H9 (cell line): ENCODE results near the gene SIL1. TPM values are rescaled to one million over a fixed set of nuclear protein-coding genes. Genes with fewer than 3 reads are reported as not detected.

Experiments
- DNase-seq: peaks from one replicate; pipeline ENCODE4 v3.0.0-alpha.2; 2017
- H2AFZ ChIP-seq: one replicate; pipeline ENCODE4 v1.6.1; 2013; ENCODE audit warnings: mild to moderate bottlenecking, low read length, control low read depth, moderate library complexity
- H2AK5ac ChIP-seq: 2 replicates; pipeline ENCODE4 v1.6.1; 2013; ENCODE audit warnings: low read length, control low read depth, mixed read lengths; ENCODE audit not compliant: insufficient read length
- H2BK120ac ChIP-seq: one replicate; pipeline ENCODE4 v1.6.1; 2013; ENCODE audit warnings: low read depth, mild to moderate bottlenecking, low read length, control low read depth, inconsistent platforms; ENCODE audit not compliant: poor library complexity, severe bottlenecking
- H2BK12ac ChIP-seq: 2 replicates; pipeline ENCODE4 v1.6.1; 2013; ENCODE audit warnings: low read length, control low read depth, mixed read lengths, low read depth; ENCODE audit not compliant: insufficient read length
- H2BK15ac ChIP-seq: 2 replicates; pipeline ENCODE4 v1.6.1; 2013; ENCODE audit warnings: low read depth, low read length, control low read depth
- H2BK20ac ChIP-seq: one replicate; pipeline ENCODE4 v1.6.1; 2013; ENCODE audit warnings: low read depth, mild to moderate bottlenecking, low read length, control low read depth, inconsistent platforms; ENCODE audit not compliant: poor library complexity, severe bottlenecking
- H2BK5ac ChIP-seq: 2 replicates; pipeline ENCODE4 v1.6.1; 2013; ENCODE audit warnings: low read length, control low read depth, mixed read lengths; ENCODE audit not compliant: insufficient read length
- H3K14ac ChIP-seq: 2 replicates; pipeline ENCODE4 v1.6.1; 2013; ENCODE audit warnings: low read length, control low read depth; ENCODE audit not compliant: insufficient read depth
- H3K18ac ChIP-seq: 2 replicates; pipeline ENCODE4 v1.6.1; 2013; ENCODE audit warnings: low read depth, mild to moderate bottlenecking, mixed read lengths, low read length, control low read depth; ENCODE audit not compliant: insufficient read length
- H3K23ac ChIP-seq: 2 replicates; pipeline ENCODE4 v1.6.1; 2013; ENCODE audit warnings: low read length, control low read depth, mixed read lengths, low read depth; ENCODE audit not compliant: insufficient read length
- H3K23me2 ChIP-seq: 2 replicates; pipeline ENCODE4 v1.6.1; 2013; ENCODE audit warnings: low read depth, mild to moderate bottlenecking, mixed read lengths, low read length, control low read depth; ENCODE audit not compliant: insufficient read length, poor library complexity, severe bottlenecking
- H3K27ac ChIP-seq: 2 replicates; pipeline ENCODE4 v1.5.1; 2013; ENCODE audit warnings: low read length, control low read depth, mixed read lengths, low read depth; ENCODE audit not compliant: insufficient read length
- H3K27me3 ChIP-seq: 2 replicates; pipeline ENCODE4 v1.6.1; 2013; ENCODE audit warnings: low read length, control low read depth, inconsistent platforms; ENCODE audit not compliant: insufficient read depth
- H3K4ac ChIP-seq: 2 replicates; pipeline ENCODE4 v1.6.1; 2013; ENCODE audit warnings: low read depth, mild to moderate bottlenecking, control low read depth, inconsistent platforms, low read length, moderate library complexity
- H3K4me1 ChIP-seq: 2 replicates; pipeline ENCODE4 v1.6.1; 2013; ENCODE audit warnings: low read length, control low read depth, inconsistent platforms; ENCODE audit not compliant: insufficient read depth
- H3K4me2 ChIP-seq: 2 replicates; pipeline ENCODE4 v1.6.1; 2013; ENCODE audit warnings: low read length, control low read depth, mixed read lengths; ENCODE audit not compliant: insufficient read length, insufficient read depth
- H3K56ac ChIP-seq: 2 replicates; pipeline ENCODE4 v1.6.1; 2013; ENCODE audit warnings: low read depth, mild to moderate bottlenecking, mixed read lengths, low read length, control low read depth; ENCODE audit not compliant: insufficient read length
- H3K79me1 ChIP-seq: 2 replicates; pipeline ENCODE4 v1.6.1; 2013; ENCODE audit warnings: low read depth, mild to moderate bottlenecking, moderate library complexity, low read length, control low read depth, inconsistent platforms; ENCODE audit not compliant: insufficient read depth, poor library complexity, severe bottlenecking
- H3K79me2 ChIP-seq: 2 replicates; pipeline ENCODE4 v1.6.1; 2013; ENCODE audit warnings: low read length, control low read depth, inconsistent platforms; ENCODE audit not compliant: insufficient read depth
- H3K9ac ChIP-seq: 2 replicates; pipeline ENCODE4 v1.6.1; 2013; ENCODE audit warnings: low read length, control low read depth, mixed read lengths; ENCODE audit not compliant: insufficient read length; ENCODE audit errors: extremely low read depth
- H3K9me3 ChIP-seq: one replicate; pipeline ENCODE4 v1.6.1; 2013; ENCODE audit warnings: low read depth, low read length, inconsistent platforms; ENCODE audit not compliant: control insufficient read depth
- H3T11ph ChIP-seq: one replicate; pipeline ENCODE4 v1.6.1; 2013; ENCODE audit warnings: mild to moderate bottlenecking, low read length, control low read depth, inconsistent platforms
- H4K20me1 ChIP-seq: one replicate; pipeline ENCODE4 v1.6.1; 2013; ENCODE audit not compliant: control insufficient read depth, insufficient read length, insufficient read depth
- H4K5ac ChIP-seq: 2 replicates; pipeline ENCODE4 v1.6.1; 2013; ENCODE audit warnings: low read depth, mild to moderate bottlenecking, mixed read lengths, low read length, control low read depth; ENCODE audit not compliant: insufficient read length
- H4K8ac ChIP-seq: replicated peaks from 2 replicates; pipeline ENCODE4 v1.6.1; 2013; ENCODE audit warnings: low read length, control low read depth, mixed read lengths, low read depth; ENCODE audit not compliant: insufficient read length
- H4K91ac ChIP-seq: 2 replicates; pipeline ENCODE4 v1.6.1; 2013; ENCODE audit warnings: low read depth, mild to moderate bottlenecking, moderate library complexity, mixed read lengths, low read length, control low read depth; ENCODE audit not compliant: insufficient read length
- H3K27ac Mint-ChIP-seq, 3 experiments: 2 replicates in 2 of 3; 3 replicates in 1 of 3; pipeline ENCODE4 v1.8.0; 2020 to 2021; ENCODE audit warnings: mixed read lengths in 3 of 3, mild to moderate bottlenecking in 1 of 3, moderate library complexity in 1 of 3
- H3K27me3 Mint-ChIP-seq: 2 replicates; pipeline ENCODE4 v1.8.0; 2021; ENCODE audit warnings: low read depth, mild to moderate bottlenecking, moderate library complexity, mixed read lengths
- H3K36me3 Mint-ChIP-seq, 3 experiments: 2 replicates in 2 of 3; 3 replicates in 1 of 3; pipeline ENCODE4 v1.8.0; 2020 to 2021; ENCODE audit warnings: low read depth in 3 of 3, mixed read lengths in 3 of 3; ENCODE audit not compliant: insufficient read depth in 1 of 3
- H3K4me1 Mint-ChIP-seq, 2 experiments: 2 replicates each; pipeline ENCODE4 v1.8.0; 2020; ENCODE audit warnings: mixed read lengths in 2 of 2
- H3K4me3 Mint-ChIP-seq, 2 experiments: 2 replicates in 1 of 2; 3 replicates in 1 of 2; pipeline ENCODE4 v1.8.0; 2020 to 2021; ENCODE audit warnings: mild to moderate bottlenecking in 2 of 2, mixed read lengths in 2 of 2, moderate library complexity in 1 of 2
- H3K9me3 Mint-ChIP-seq, 2 experiments: 2 replicates in 1 of 2; 3 replicates in 1 of 2; pipeline ENCODE4 v1.8.0; 2020; ENCODE audit warnings: mild to moderate bottlenecking in 2 of 2, mixed read lengths in 2 of 2, moderate library complexity in 1 of 2
- WGBS: extraction: QIAGEN DNeasy Blood & Tissue Kit; methylation state at CpG from one replicate; pipeline ENCODE4 v1.1.7; 2013; ENCODE audit warnings: missing lambda C conversion rate, low lambda C conversion rate, mixed read lengths; ENCODE audit not compliant: insufficient read length; ENCODE audit errors: extremely low coverage; 5-methylcytosine and 5-hydroxymethylcytosine counted together
- total RNA-seq: library from RNA; stranded (reverse); gene quantifications from 2 replicates; pipeline ENCODE4 v1.2.1, GENCODE V29; 2021
- TF ChIP-seq, protein P1 (sequence below): fragments of 200-600 bp; sonication (generic); conservative IDR thresholded peaks from 3 replicates; pipeline ENCODE4 v1.8.0; 2021; ENCODE audit warnings: antibody characterized with exemption, mild to moderate bottlenecking

Gene SIL1
- total RNA-seq, 1 experiment from 2014 or later, result 10.6 TPM

DNA sequence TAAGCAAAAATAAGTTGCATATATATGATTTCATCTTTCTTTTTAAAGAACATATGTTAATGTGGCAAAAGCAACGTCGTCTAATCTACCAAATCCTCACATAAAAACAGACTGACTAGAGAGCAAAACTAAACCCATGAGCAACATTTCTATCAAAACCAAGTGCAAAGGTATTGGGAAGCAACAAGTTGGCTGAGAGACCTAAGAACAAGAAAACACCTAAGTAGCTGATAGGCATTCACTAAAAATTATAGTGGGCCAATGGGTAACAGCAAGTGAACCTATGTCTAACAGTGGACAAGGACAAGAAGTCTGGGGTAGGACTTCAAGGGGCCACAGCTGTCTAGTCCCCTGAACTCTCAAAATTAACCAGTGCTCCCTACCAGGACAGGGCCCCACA lies 130.1 kb downstream of the SIL1 start:
- Histone ChIP-seq H2BK20ac (no peak overlapping the region), H3K56ac (no peak overlapping the region), H2AK5ac (no peak overlapping the region), H4K91ac (no peak overlapping the region), H3K79me1 (no peaks in the 10 kb centered on the region), H3K4me1 (no peaks in the 10 kb centered on the region), H3K79me2 (no peaks in the 10 kb centered on the region), H3K23me2 (no peaks in the 10 kb centered on the region), H3K14ac (no peak overlapping the region), H3K9ac (no peak overlapping the region), H2BK12ac (no peak overlapping the region), H4K20me1 (no peaks in the 10 kb centered on the region), H3K27ac (no peak overlapping the region), H2BK15ac (no peak overlapping the region), H3K4me2 (no peak overlapping the region), H3K18ac (no peak overlapping the region), H2AFZ (no peak overlapping the region), H2BK5ac (no peak overlapping the region), H3K23ac (no peak overlapping the region), H3K9me3 (no peaks in the 10 kb centered on the region), H3T11ph (no peak overlapping the region), H3K4ac (no peak overlapping the region), H2BK120ac (no peak overlapping the region), H3K27me3 (no peaks in the 10 kb centered on the region), H4K5ac (no peak overlapping the region), H4K8ac (no peak overlapping the region)
- DNase-seq, result no peak
- no peaks in the 10 kb centered on the region for H3K36me3 Mint-ChIP-seq
- TF ChIP-seq, protein P1, sequence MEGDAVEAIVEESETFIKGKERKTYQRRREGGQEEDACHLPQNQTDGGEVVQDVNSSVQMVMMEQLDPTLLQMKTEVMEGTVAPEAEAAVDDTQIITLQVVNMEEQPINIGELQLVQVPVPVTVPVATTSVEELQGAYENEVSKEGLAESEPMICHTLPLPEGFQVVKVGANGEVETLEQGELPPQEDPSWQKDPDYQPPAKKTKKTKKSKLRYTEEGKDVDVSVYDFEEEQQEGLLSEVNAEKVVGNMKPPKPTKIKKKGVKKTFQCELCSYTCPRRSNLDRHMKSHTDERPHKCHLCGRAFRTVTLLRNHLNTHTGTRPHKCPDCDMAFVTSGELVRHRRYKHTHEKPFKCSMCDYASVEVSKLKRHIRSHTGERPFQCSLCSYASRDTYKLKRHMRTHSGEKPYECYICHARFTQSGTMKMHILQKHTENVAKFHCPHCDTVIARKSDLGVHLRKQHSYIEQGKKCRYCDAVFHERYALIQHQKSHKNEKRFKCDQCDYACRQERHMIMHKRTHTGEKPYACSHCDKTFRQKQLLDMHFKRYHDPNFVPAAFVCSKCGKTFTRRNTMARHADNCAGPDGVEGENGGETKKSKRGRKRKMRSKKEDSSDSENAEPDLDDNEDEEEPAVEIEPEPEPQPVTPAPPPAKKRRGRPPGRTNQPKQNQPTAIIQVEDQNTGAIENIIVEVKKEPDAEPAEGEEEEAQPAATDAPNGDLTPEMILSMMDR, result no peak
- no peak overlapping the region for H3K4me3 Mint-ChIP-seq
- H3K27ac Mint-ChIP-seq, result no peak overlapping the region
- WGBS, result no CpG with 5 or more reads among the region's 2 CpGs
- H3K27me3 Mint-ChIP-seq, result no peaks in the 10 kb centered on the region
- no peaks in the 10 kb centered on the region for H3K9me3 Mint-ChIP-seq
- peaks cover 4 to 10% of the 10 kb centered on the region in 2 experiments for H3K4me1 Mint-ChIP-seq
